Liver (tissue), 9 donors: ENCODE data around the gene CDH23. TPM values are rescaled to one million over a fixed set of nuclear protein-coding genes. Genes with fewer than 3 reads are reported as not detected.

Experiments
- DNase-seq: peaks from one replicate; pipeline ENCODE4 v3.0.0-alpha.2; 2017; ENCODE audit warnings: low spot score
- H3K27ac ChIP-seq, 2 donors: one replicate each; pipeline ENCODE4 v1.7.0; 2013; ENCODE audit warnings: inconsistent platforms in 2 of 2, low read length in 2 of 2, control low read depth in 1 of 2, low read depth in 1 of 2, mild to moderate bottlenecking in 1 of 2
- H3K27me3 ChIP-seq, 4 donors: one replicate each; pipeline versions ENCODE4 v1.6.1 to v1.7.0; 2013; ENCODE audit warnings: low read length in 3 of 4, inconsistent platforms in 1 of 4, mild to moderate bottlenecking in 1 of 4, moderate library complexity in 1 of 4; ENCODE audit not compliant: control insufficient read depth in 4 of 4, insufficient read depth in 4 of 4
- H3K36me3 ChIP-seq, 4 donors: one replicate each; pipeline versions ENCODE4 v1.6.1 to v1.7.0; 2013; ENCODE audit warnings: low read length in 3 of 4, mild to moderate bottlenecking in 3 of 4, low read depth in 1 of 4, moderate library complexity in 1 of 4; ENCODE audit not compliant: control insufficient read depth in 4 of 4, insufficient read depth in 3 of 4
- H3K4me1 ChIP-seq, 4 donors: one replicate each; pipeline versions ENCODE4 v1.6.1 to v1.7.0; 2013; ENCODE audit warnings: low read length in 3 of 4, mild to moderate bottlenecking in 3 of 4, moderate library complexity in 1 of 4; ENCODE audit not compliant: control insufficient read depth in 4 of 4, insufficient read depth in 4 of 4
- H3K4me3 ChIP-seq, 3 donors: one replicate each; pipeline versions ENCODE4 v1.6.1 to v1.7.0; 2013; ENCODE audit warnings: low read length in 3 of 3, control low read depth in 1 of 3, low read depth in 1 of 3, mild to moderate bottlenecking in 1 of 3
- H3K9ac ChIP-seq, 2 donors: one replicate each; pipeline ENCODE4 v1.7.0; 2013; ENCODE audit warnings: low read length in 2 of 2, mild to moderate bottlenecking in 2 of 2, moderate library complexity in 2 of 2, control low read depth in 1 of 2, low read depth in 1 of 2
- H3K9me3 ChIP-seq, 4 donors: one replicate each; pipeline versions ENCODE4 v1.6.1 to v1.7.0; 2013; ENCODE audit warnings: low read length in 3 of 4; ENCODE audit not compliant: control insufficient read depth in 4 of 4
- EGR1 ChIP-seq, 2 donors: IDR thresholded peaks; 2 replicates each; pipeline ENCODE4 v1.6.1; 2016 to 2018; ENCODE audit warnings: antibody characterized with exemption in 2 of 2, low read depth in 2 of 2
- FOXA1 ChIP-seq: IDR thresholded peaks from 2 replicates; pipeline ENCODE4 v1.6.1; 2016; ENCODE audit warnings: antibody characterized with exemption
- FOXA2 ChIP-seq: IDR thresholded peaks from 2 replicates; pipeline ENCODE4 v1.6.1; 2016; ENCODE audit warnings: antibody characterized with exemption
- GABPA ChIP-seq, 2 donors: IDR thresholded peaks in 1 of 2; conservative IDR thresholded peaks in 1 of 2; 2 replicates each; pipeline ENCODE4 v1.6.1; 2016; ENCODE audit warnings: antibody characterized with exemption in 2 of 2, mild to moderate bottlenecking in 1 of 2, moderate library complexity in 1 of 2
- HNF4A ChIP-seq, 2 donors: conservative IDR thresholded peaks; 2 replicates each; pipeline ENCODE4 v1.6.1; 2016; ENCODE audit warnings: antibody characterized with exemption in 2 of 2, mild to moderate bottlenecking in 2 of 2
- HNF4G ChIP-seq: IDR thresholded peaks from 2 replicates; pipeline ENCODE4 v1.6.1; 2016; ENCODE audit warnings: antibody characterized with exemption
- JUND ChIP-seq, 2 donors: IDR thresholded peaks; 2 replicates each; pipeline ENCODE4 v1.6.1; 2016; ENCODE audit warnings: antibody characterized with exemption in 2 of 2
- NR2F2 ChIP-seq: IDR thresholded peaks from 2 replicates; pipeline ENCODE4 v1.6.1; 2016; ENCODE audit warnings: antibody characterized with exemption
- RAD21 ChIP-seq, 2 donors: IDR thresholded peaks; 2 replicates each; pipeline ENCODE4 v1.6.1; 2016; ENCODE audit warnings: antibody characterized with exemption in 2 of 2, mild to moderate bottlenecking in 2 of 2
- RXRA ChIP-seq, 2 donors: IDR thresholded peaks; 2 replicates each; pipeline ENCODE4 v1.6.1; 2017 to 2018; ENCODE audit warnings: antibody characterized with exemption in 2 of 2, mild to moderate bottlenecking in 1 of 2
- SP1 ChIP-seq: IDR thresholded peaks from 2 replicates; pipeline ENCODE4 v1.6.1; 2018; ENCODE audit warnings: antibody characterized with exemption, mild to moderate bottlenecking
- TAF1 ChIP-seq: conservative IDR thresholded peaks from 2 replicates; pipeline ENCODE4 v1.6.1; 2016; ENCODE audit warnings: antibody characterized with exemption, mild to moderate bottlenecking
- YY1 ChIP-seq: IDR thresholded peaks from 2 replicates; pipeline ENCODE4 v1.6.1; 2016; ENCODE audit warnings: antibody characterized with exemption, mild to moderate bottlenecking
- WGBS: extraction: QIAGEN DNeasy Blood & Tissue Kit; methylation state at CpG from one replicate; pipeline ENCODE4 v1.1.7; 2013; 5-methylcytosine and 5-hydroxymethylcytosine counted together
- polyA plus RNA-seq, 2 donors: library from polyadenylated mRNA; stranded (reverse) in 1 of 2; unstranded in 1 of 2; fragments of 200-250 nt in 1 of 2; fragments of >200 nt in 1 of 2; fragmentation: Nextera tagmentation in 1 of 2; extraction: Ambion mirVana in 1 of 2; gene quantifications; one replicate each; pipeline versions ENCODE4 v1.2.1 to v1.2.3, GENCODE V29; 2013 to 2015
- total RNA-seq, 2 donors: library from RNA; depleted of rRNA; stranded (reverse); fragments of >200 nt; gene quantifications; one replicate each; pipeline ENCODE4 v1.2.3, GENCODE V29; 2014
- TF ChIP-seq, protein P1 (sequence below): IDR thresholded peaks from 2 replicates; pipeline ENCODE4 v1.6.1; 2016; ENCODE audit warnings: antibody characterized with exemption
- TF ChIP-seq, protein P2 (sequence below): IDR thresholded peaks from 2 replicates; pipeline ENCODE4 v1.6.1; 2016; ENCODE audit warnings: antibody characterized with exemption
- TF ChIP-seq, protein P3 (sequence below): fragments of 150-350 bp; IDR thresholded peaks from 2 replicates; pipeline ENCODE4 v1.5.1; 2017; ENCODE audit warnings: improper control_type of control experiment, low read depth, low read length; ENCODE audit not compliant: missing input control
- TF ChIP-seq, protein P4 (sequence below): IDR thresholded peaks from 2 replicates; pipeline ENCODE4 v1.6.1; 2016; ENCODE audit warnings: antibody characterized with exemption
- TF ChIP-seq, protein P5 (sequence below): IDR thresholded peaks from 2 replicates; pipeline ENCODE4 v1.6.1; 2016; ENCODE audit warnings: antibody characterized with exemption, mild to moderate bottlenecking
- donor health status: healthy.
- donor health status: healthy.
- donor health status: healthy.
- donor health status: healthy.
- donor health status: healthy.

The CDH23 gene
- total and polyA plus RNA-seq, 4 donors, result 1.5 to 4.7 (median 3.4) TPM

DNA sequence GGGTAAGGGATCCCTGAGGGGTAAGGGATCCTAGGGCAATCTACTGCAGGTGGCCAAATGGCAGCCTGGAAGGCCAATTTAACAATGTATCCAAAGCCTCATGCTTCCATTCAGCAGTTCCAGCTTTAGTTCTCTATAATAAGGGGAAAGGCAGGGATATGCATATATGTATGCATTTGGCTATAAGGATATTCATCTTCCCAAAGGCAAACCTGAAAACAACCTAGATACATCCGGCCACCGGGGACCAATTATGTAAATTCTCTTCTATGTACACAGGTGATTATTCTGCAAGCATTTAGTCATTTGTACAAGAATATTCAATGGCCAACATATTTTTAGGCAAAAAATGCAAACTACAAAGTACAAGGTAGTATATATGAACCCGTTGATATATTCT is 427.6 kb downstream of the CDH23 start (continued):
- TF ChIP-seq, protein P1, sequence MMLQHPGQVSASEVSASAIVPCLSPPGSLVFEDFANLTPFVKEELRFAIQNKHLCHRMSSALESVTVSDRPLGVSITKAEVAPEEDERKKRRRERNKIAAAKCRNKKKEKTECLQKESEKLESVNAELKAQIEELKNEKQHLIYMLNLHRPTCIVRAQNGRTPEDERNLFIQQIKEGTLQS, result no peak
- TF ChIP-seq EGR1 (IDR thresholded peaks at IDR 0.05; ENCODE audit: low read depth in 2 of 2), result no peak
- TF ChIP-seq, protein P2, sequence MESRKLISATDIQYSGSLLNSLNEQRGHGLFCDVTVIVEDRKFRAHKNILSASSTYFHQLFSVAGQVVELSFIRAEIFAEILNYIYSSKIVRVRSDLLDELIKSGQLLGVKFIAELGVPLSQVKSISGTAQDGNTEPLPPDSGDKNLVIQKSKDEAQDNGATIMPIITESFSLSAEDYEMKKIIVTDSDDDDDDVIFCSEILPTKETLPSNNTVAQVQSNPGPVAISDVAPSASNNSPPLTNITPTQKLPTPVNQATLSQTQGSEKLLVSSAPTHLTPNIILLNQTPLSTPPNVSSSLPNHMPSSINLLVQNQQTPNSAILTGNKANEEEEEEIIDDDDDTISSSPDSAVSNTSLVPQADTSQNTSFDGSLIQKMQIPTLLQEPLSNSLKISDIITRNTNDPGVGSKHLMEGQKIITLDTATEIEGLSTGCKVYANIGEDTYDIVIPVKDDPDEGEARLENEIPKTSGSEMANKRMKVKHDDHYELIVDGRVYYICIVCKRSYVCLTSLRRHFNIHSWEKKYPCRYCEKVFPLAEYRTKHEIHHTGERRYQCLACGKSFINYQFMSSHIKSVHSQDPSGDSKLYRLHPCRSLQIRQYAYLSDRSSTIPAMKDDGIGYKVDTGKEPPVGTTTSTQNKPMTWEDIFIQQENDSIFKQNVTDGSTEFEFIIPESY, result no peak
- TF ChIP-seq SP1, result no peak

DNA sequence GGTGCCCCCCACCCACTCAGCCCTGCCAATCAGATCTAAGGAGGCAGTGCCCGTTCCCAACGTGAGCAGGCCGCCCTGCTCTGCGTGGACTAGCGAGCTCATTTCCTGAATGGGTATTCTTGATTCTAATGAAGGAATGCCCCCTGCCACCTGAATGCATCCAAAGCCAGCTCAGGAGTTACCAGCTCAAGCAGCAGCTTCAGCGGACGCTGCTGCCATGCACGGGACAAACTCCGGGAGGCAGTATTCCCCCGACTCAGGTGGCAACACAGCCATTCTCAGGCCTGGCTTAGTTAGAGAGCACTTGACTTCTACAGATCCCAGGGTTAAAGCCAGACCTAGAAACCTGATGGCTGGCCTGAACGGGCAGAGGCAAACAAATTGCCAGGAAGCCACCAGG is 428.5 kb downstream of the CDH23 start:
- H3K36me3 ChIP-seq, result peaks cover 23 to 83% (median 81%) of the 10 kb centered on the region in 4 donors
- no peak overlapping the region for H3K4me3 ChIP-seq
- H3K27me3 ChIP-seq, result no peaks in the 10 kb centered on the region
- no peak overlapping the region for H3K27ac ChIP-seq
- no peak for TF ChIP-seq HNF4A (conservative IDR thresholded peaks at IDR 0.05)
- no peak for TF ChIP-seq RXRA (IDR thresholded peaks at IDR 0.05)
- no peak for TF ChIP-seq FOXA1
- TF ChIP-seq, protein P3, sequence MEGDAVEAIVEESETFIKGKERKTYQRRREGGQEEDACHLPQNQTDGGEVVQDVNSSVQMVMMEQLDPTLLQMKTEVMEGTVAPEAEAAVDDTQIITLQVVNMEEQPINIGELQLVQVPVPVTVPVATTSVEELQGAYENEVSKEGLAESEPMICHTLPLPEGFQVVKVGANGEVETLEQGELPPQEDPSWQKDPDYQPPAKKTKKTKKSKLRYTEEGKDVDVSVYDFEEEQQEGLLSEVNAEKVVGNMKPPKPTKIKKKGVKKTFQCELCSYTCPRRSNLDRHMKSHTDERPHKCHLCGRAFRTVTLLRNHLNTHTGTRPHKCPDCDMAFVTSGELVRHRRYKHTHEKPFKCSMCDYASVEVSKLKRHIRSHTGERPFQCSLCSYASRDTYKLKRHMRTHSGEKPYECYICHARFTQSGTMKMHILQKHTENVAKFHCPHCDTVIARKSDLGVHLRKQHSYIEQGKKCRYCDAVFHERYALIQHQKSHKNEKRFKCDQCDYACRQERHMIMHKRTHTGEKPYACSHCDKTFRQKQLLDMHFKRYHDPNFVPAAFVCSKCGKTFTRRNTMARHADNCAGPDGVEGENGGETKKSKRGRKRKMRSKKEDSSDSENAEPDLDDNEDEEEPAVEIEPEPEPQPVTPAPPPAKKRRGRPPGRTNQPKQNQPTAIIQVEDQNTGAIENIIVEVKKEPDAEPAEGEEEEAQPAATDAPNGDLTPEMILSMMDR, result no peak
- TF ChIP-seq RAD21 (IDR thresholded peaks at IDR 0.05), result no peak
- no peak for TF ChIP-seq TAF1
- TF ChIP-seq, protein P1, result no peak
- no peak for TF ChIP-seq HNF4G
- no peak for TF ChIP-seq NR2F2
- H3K9me3 ChIP-seq, result no peaks in the 10 kb centered on the region
- no peak for DNase-seq
- 88% methylated on average over 11 of the region's 11 CpGs for WGBS
- H3K4me1 ChIP-seq, result no peaks in the 10 kb centered on the region
- no peak overlapping the region for H3K9ac ChIP-seq

DNA sequence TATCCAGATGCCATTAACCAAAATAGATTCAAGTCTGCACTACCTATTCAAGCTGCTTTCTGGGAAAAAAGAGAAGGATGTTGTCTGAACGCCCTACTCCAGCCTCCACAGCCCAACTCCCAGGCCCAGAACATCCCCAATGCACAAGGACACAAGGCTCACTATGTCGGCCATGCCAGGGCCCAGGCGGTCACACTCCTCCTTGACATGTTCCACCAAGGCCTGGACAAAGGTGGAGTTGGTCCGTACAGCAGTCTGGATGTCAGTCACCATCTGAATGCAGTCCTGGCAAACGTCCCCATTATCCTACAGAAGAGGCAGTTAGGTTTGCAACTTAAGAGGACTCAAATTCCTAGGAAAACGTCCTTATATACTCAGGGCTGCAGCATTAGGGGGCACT is 431.1 kb downstream of the CDH23 start:
- no peak for DNase-seq
- H3K4me1 ChIP-seq, result no peaks in the 10 kb centered on the region
- WGBS, result 84% methylated on average over 6 of the region's 6 CpGs
- TF ChIP-seq HNF4G (no peak), NR2F2 (no peak), HNF4A (conservative IDR thresholded peaks at IDR 0.05) (no peak), EGR1 (IDR thresholded peaks at IDR 0.05; ENCODE audit: low read depth in 2 of 2) (no peak), RXRA (IDR thresholded peaks at IDR 0.05) (no peak), RAD21 (IDR thresholded peaks at IDR 0.05) (no peak), FOXA1 (no peak), GABPA (IDR thresholded peaks at IDR 0.05 in 1 of 2, conservative IDR thresholded peaks at IDR 0.05 in 1 of 2) (no peak), YY1 (no peak), SP1 (no peak), JUND (IDR thresholded peaks at IDR 0.05) (no peak), FOXA2 (no peak)
- TF ChIP-seq, protein P4, sequence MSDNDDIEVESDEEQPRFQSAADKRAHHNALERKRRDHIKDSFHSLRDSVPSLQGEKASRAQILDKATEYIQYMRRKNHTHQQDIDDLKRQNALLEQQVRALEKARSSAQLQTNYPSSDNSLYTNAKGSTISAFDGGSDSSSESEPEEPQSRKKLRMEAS, result no peak
- TF ChIP-seq, protein P3, result no peak
- TF ChIP-seq, protein P5, sequence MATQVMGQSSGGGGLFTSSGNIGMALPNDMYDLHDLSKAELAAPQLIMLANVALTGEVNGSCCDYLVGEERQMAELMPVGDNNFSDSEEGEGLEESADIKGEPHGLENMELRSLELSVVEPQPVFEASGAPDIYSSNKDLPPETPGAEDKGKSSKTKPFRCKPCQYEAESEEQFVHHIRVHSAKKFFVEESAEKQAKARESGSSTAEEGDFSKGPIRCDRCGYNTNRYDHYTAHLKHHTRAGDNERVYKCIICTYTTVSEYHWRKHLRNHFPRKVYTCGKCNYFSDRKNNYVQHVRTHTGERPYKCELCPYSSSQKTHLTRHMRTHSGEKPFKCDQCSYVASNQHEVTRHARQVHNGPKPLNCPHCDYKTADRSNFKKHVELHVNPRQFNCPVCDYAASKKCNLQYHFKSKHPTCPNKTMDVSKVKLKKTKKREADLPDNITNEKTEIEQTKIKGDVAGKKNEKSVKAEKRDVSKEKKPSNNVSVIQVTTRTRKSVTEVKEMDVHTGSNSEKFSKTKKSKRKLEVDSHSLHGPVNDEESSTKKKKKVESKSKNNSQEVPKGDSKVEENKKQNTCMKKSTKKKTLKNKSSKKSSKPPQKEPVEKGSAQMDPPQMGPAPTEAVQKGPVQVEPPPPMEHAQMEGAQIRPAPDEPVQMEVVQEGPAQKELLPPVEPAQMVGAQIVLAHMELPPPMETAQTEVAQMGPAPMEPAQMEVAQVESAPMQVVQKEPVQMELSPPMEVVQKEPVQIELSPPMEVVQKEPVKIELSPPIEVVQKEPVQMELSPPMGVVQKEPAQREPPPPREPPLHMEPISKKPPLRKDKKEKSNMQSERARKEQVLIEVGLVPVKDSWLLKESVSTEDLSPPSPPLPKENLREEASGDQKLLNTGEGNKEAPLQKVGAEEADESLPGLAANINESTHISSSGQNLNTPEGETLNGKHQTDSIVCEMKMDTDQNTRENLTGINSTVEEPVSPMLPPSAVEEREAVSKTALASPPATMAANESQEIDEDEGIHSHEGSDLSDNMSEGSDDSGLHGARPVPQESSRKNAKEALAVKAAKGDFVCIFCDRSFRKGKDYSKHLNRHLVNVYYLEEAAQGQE, result no peak

More for the DNA sequence above, 431.1 kb downstream of the CDH23 start:
- Histone ChIP-seq H3K4me3 (no peak overlapping the region), H3K9ac (no peak overlapping the region), H3K9me3 (no peaks in the 10 kb centered on the region), H3K27ac (no peak overlapping the region), H3K27me3 (no peaks in the 10 kb centered on the region), H3K36me3 (peaks cover 22 to 83% (median 79%) of the 10 kb centered on the region in 4 donors)
